Ishikawa (cell line): ENCODE data around the gene HIVEP2.

Experiments used
- CEBPB ChIP-seq: IDR thresholded peaks from 2 replicates; pipeline ENCODE4 v1.6.1; 2012
- CREB1 ChIP-seq: IDR thresholded peaks from 2 replicates; pipeline ENCODE4 v1.6.1; 2012; ENCODE audit warnings: low read depth
- EGR1 ChIP-seq: IDR thresholded peaks from 2 replicates; pipeline ENCODE4 v1.6.1; 2012
- EP300 ChIP-seq: IDR thresholded peaks from 2 replicates; pipeline ENCODE4 v1.6.1; 2012; ENCODE audit warnings: borderline replicate concordance
- FOXM1 ChIP-seq: IDR thresholded peaks from 2 replicates; pipeline ENCODE4 v1.6.1; 2012; ENCODE audit warnings: low read depth, borderline replicate concordance
- MAX ChIP-seq: IDR thresholded peaks from 2 replicates; pipeline ENCODE4 v1.6.1; 2012
- NFIC ChIP-seq: IDR thresholded peaks from 2 replicates; pipeline ENCODE4 v1.6.1; 2012
- RAD21 ChIP-seq: IDR thresholded peaks from 2 replicates; pipeline ENCODE4 v1.6.1; 2012; ENCODE audit warnings: low read depth
- REST ChIP-seq: IDR thresholded peaks from 2 replicates; pipeline ENCODE4 v1.6.1; 2012; ENCODE audit warnings: low read depth, mild to moderate bottlenecking
- TAF1 ChIP-seq: IDR thresholded peaks from 2 replicates; pipeline ENCODE4 v1.6.1; 2012; ENCODE audit warnings: low read depth, mild to moderate bottlenecking
- TCF12 ChIP-seq: IDR thresholded peaks from 2 replicates; pipeline ENCODE4 v1.6.1; 2012; ENCODE audit warnings: low read depth
- TEAD4 ChIP-seq: IDR thresholded peaks from 2 replicates; pipeline ENCODE4 v1.6.1; 2012
- USF1 ChIP-seq: IDR thresholded peaks from 2 replicates; pipeline ENCODE4 v1.6.1; 2012
- YY1 ChIP-seq: IDR thresholded peaks from 2 replicates; pipeline ENCODE4 v1.6.1; 2012; ENCODE audit warnings: low read depth
- ZBTB7A ChIP-seq: IDR thresholded peaks from 2 replicates; pipeline ENCODE4 v1.6.1; 2012; ENCODE audit warnings: low read depth

HIVEP2 gene

GRCh38 chr6:142784344-142784743 is 160.6 kb downstream of the HIVEP2 start:
- no peak for TF ChIP-seq RAD21
- TF ChIP-seq USF1, result no peak
- TF ChIP-seq EP300, result no peak
- no peak for TF ChIP-seq NFIC
- no peak for TF ChIP-seq TEAD4

GRCh38 chr6:142783499-142783898 is 161.5 kb downstream of the HIVEP2 start:
- no peak for TF ChIP-seq USF1
- TF ChIP-seq YY1, result no peak
- no peak for TF ChIP-seq ZBTB7A
- TF ChIP-seq TEAD4, result no peak
- no peak for TF ChIP-seq EGR1
- TF ChIP-seq NFIC, result no peak
- TF ChIP-seq MAX, result no peak
- no peak for TF ChIP-seq TAF1
- no peak for TF ChIP-seq TCF12
- no peak for TF ChIP-seq CREB1
- no peak for TF ChIP-seq EP300
- TF ChIP-seq REST, result no peak
- no peak for TF ChIP-seq CEBPB
- TF ChIP-seq FOXM1, result no peak
- no peak for TF ChIP-seq RAD21

GRCh38 chr6:142781129-142781528 is 163.8 kb downstream of the HIVEP2 start:
- TF ChIP-seq ZBTB7A (no peak), TAF1 (no peak), REST (no peak), YY1 (no peak), USF1 (no peak), FOXM1 (no peak), TEAD4 (no peak), CREB1 (no peak), NFIC (no peak), RAD21 (no peak), TCF12 (no peak), EP300 (no peak), CEBPB (no peak)

GRCh38 chr6:142773859-142774648 is 170.9 kb downstream of the HIVEP2 start:
- TF ChIP-seq TCF12, result no peak
- no peak for TF ChIP-seq MAX
- no peak for TF ChIP-seq TAF1
- TF ChIP-seq CEBPB, result no peak
- no peak for TF ChIP-seq REST
- TF ChIP-seq RAD21, result no peak
- TF ChIP-seq EP300, result no peak
- TF ChIP-seq TEAD4, result no peak
- no peak for TF ChIP-seq NFIC
- no peak for TF ChIP-seq USF1
- TF ChIP-seq FOXM1, result no peak
- no peak for TF ChIP-seq YY1
- TF ChIP-seq EGR1, result no peak
- no peak for TF ChIP-seq ZBTB7A
- TF ChIP-seq CREB1, result no peak
